ENCODE data around the gene FAM174B. TPM values are rescaled to one million over a fixed set of nuclear protein-coding genes. Genes with fewer than 3 reads are reported as not detected.
A peak's percentile ranks its signal among the peaks of the same experiment; 100 is the strongest.

Gene FAM174B
- total and polyA plus RNA-seq, 9 donors: 2.5 to 31.5 (median 15.4) TPM

DNA sequence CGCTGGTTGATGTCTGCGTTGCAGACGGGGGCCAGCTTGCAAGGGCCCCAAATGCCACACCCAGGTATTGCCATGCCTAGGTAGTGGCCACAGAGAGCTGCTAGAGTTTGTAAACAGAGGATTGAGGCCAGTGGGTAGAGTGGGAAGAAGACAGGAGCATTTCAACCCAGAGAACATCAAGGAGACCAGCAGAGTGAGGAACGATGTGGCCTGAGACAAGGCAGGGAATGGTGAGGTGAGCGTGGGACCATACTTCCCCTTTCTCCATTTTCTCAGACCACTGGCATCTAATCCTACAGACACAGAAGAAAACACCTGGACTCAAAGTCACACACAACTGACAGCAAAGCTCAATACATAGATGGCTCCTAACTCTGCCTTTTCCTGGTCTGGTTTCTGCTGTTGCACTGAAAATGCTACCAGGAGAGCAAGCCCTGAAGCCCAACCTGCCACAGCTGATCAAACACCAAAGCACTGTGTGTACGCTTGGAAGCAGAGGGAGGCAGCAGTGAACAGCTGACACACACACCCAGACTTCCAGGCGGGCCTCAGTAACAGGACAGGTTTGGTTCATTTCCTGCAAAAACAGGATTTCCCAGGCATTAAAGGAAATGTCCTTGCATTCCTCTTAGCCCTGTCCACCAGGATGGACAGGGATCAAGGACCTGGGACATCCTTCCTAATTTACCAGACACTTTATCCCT lies 1.6 kb downstream of the FAM174B start:
- H3K4me3 ChIP-seq: no peak overlapping the region
- no peak for TF ChIP-seq EP300 (IDR thresholded peaks at IDR 0.05)
- H3K36me3 ChIP-seq: no peaks in the 10 kb centered on the region
- no peak overlapping the region for H3K27ac ChIP-seq
- H3K27me3 ChIP-seq: no peaks in the 10 kb centered on the region
- H3K9me3 ChIP-seq: no peaks in the 10 kb centered on the region
- WGBS, 3 donors: 81 to 89% (median 86%) methylated on average over 7 of the region's 7 CpGs
- intact Hi-C loops (cut with DNase I): no loop called here
- peak in 2 of 5 donors; percentile 50 to 55 for DNase-seq
- peaks cover 11% of the 10 kb centered on the region for H3K4me1 ChIP-seq (ENCODE audit: insufficient read depth)

DNA sequence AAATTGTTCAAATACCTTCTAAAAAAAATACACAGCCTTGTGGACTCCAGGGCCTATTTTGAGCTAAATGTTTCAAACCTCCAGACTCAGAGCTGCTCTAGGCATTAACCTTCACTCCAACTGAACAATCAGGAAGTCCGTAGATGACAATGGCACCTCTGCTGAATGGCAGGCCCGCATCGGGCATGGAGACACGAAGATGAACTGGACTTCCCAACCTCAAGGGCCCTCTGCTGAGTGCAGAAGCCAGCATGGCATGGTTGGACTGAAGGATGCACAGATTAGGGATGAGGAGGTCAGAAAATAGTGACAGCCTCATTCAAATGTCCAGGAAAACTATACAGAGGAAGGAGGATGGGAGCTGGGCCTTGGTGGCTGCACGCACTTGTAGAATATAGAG lies 2.2 kb downstream of the FAM174B start:
- Histone ChIP-seq H3K27ac (no peak overlapping the region), H3K9me3 (no peaks in the 10 kb centered on the region), H3K27me3 (no peaks in the 10 kb centered on the region), H3K4me1 (ENCODE audit: insufficient read depth) (peaks cover 11% of the 10 kb centered on the region), H3K36me3 (no peaks in the 10 kb centered on the region), H3K4me3 (no peak overlapping the region)
- 93 to 97% (median 95%) methylated on average over 5 of the region's 5 CpGs for WGBS, 3 donors
- no peak for TF ChIP-seq POLR2A (IDR thresholded peaks at IDR 0.05)
- TF ChIP-seq, protein P1, sequence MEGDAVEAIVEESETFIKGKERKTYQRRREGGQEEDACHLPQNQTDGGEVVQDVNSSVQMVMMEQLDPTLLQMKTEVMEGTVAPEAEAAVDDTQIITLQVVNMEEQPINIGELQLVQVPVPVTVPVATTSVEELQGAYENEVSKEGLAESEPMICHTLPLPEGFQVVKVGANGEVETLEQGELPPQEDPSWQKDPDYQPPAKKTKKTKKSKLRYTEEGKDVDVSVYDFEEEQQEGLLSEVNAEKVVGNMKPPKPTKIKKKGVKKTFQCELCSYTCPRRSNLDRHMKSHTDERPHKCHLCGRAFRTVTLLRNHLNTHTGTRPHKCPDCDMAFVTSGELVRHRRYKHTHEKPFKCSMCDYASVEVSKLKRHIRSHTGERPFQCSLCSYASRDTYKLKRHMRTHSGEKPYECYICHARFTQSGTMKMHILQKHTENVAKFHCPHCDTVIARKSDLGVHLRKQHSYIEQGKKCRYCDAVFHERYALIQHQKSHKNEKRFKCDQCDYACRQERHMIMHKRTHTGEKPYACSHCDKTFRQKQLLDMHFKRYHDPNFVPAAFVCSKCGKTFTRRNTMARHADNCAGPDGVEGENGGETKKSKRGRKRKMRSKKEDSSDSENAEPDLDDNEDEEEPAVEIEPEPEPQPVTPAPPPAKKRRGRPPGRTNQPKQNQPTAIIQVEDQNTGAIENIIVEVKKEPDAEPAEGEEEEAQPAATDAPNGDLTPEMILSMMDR (IDR thresholded peaks at IDR 0.05): no peak
- no peak for TF ChIP-seq EP300 (IDR thresholded peaks at IDR 0.05)
- intact Hi-C loops (cut with DNase I): no loop called here
- no peak for DNase-seq

GRCh38 chr15:92652576-92652966 lies 3.0 kb downstream of the FAM174B start:
- Histone ChIP-seq H3K4me3 (no peak overlapping the region), H3K36me3 (no peaks in the 10 kb centered on the region), H3K27me3 (no peaks in the 10 kb centered on the region), H3K4me1 (ENCODE audit: insufficient read depth) (peaks cover 8% of the 10 kb centered on the region), H3K27ac (no peak overlapping the region), H3K9me3 (no peaks in the 10 kb centered on the region)
- intact Hi-C loops (cut with DNase I): no loop called here
- no peak for DNase-seq
- 92 to 95% (median 93%) methylated on average over 9 of the region's 9 CpGs for WGBS, 3 donors
- TF ChIP-seq, protein P1 (IDR thresholded peaks at IDR 0.05): no peak
- TF ChIP-seq POLR2A (IDR thresholded peaks at IDR 0.05): no peak
- no peak for TF ChIP-seq EP300 (IDR thresholded peaks at IDR 0.05)

- Histone ChIP-seq H3K9me3 (no peaks in the 10 kb centered on the region), H3K27ac (no peak overlapping the region), H3K36me3 (no peaks in the 10 kb centered on the region), H3K4me1 (ENCODE audit: insufficient read depth) (peaks cover 8% of the 10 kb centered on the region), H3K27me3 (no peaks in the 10 kb centered on the region), H3K4me3 (no peak overlapping the region)
- intact Hi-C loops (cut with DNase I): no loop called here
- TF ChIP-seq, protein P1 (IDR thresholded peaks at IDR 0.05): no peak
- TF ChIP-seq POLR2A (IDR thresholded peaks at IDR 0.05) (no peak), EP300 (IDR thresholded peaks at IDR 0.05) (no peak)
- DNase-seq: peak in 1 of 5 donors; percentile 7
- 90 to 91% (median 90%) methylated on average over 10 of the region's 10 CpGs for WGBS, 3 donors
Measured at GRCh38 chr15:92651877-92652575, 3.5 kb downstream of the FAM174B start.

- H3K4me1 ChIP-seq (ENCODE audit: insufficient read depth): peaks cover 4% of the 10 kb centered on the region
- no peak for TF ChIP-seq EP300 (IDR thresholded peaks at IDR 0.05)
- no peaks in the 10 kb centered on the region for H3K9me3 ChIP-seq
- H3K27ac ChIP-seq: peak overlapping the region in 1 of 2 donors; percentile 27
- 94 to 97% (median 95%) methylated on average over 2 of the region's 2 CpGs for WGBS, 3 donors
- intact Hi-C loops (cut with DNase I): no loop called here
- no peak overlapping the region for H3K4me3 ChIP-seq
- no peaks in the 10 kb centered on the region for H3K36me3 ChIP-seq
- no peak for DNase-seq
- H3K27me3 ChIP-seq: no peaks in the 10 kb centered on the region
Measured at GRCh38 chr15:92650966-92651365, 4.6 kb downstream of the FAM174B start.

All from ovary (tissue), 9 donors.